WI38 (cell line): ENCODE measurements around the gene KANSL1.

Source experiments
- H3K4me3 ChIP-seq: 2 replicates; pipeline ENCODE4 v1.5.1; 2011; ENCODE audit warnings: low read depth, mild to moderate bottlenecking, control low read depth, low read length
- CTCF ChIP-seq: IDR thresholded peaks from 2 replicates; pipeline ENCODE4 v1.5.1; 2012; ENCODE audit warnings: low read depth, mild to moderate bottlenecking, control low read depth, low read length

Gene KANSL1

GRCh38 chr17:45995627-45996270 lies 197.5 kb downstream of the KANSL1 start:
- TF ChIP-seq CTCF: no peak
- no peak overlapping the region for H3K4me3 ChIP-seq

DNA sequence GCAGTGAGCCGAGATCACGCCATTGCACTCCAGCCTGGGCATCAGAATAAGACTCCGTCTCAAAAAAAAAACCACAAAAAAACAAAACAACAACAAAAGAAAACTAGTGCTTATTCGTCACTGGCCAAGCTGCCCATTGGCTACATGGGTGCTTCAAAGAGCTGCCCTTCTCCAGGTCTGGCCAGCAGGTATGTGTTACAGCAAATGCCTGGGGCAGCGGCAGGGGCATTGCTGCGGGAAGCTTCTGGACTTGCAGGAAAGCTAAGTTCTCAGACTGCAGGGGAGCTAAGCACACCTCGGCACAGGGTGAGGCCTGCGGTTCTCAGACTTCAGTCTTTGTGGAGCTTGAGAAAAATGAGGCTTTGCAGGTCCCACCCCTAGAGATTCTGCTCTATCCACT lies 198.2 kb downstream of the KANSL1 start:
- no peak for TF ChIP-seq CTCF

GRCh38 chr17:45993962-45994627 lies 199.1 kb downstream of the KANSL1 start:
- no peak overlapping the region for H3K4me3 ChIP-seq
- no peak for TF ChIP-seq CTCF

More for the DNA sequence above, 198.2 kb downstream of the KANSL1 start:
- H3K4me3 ChIP-seq: no peak overlapping the region

DNA sequence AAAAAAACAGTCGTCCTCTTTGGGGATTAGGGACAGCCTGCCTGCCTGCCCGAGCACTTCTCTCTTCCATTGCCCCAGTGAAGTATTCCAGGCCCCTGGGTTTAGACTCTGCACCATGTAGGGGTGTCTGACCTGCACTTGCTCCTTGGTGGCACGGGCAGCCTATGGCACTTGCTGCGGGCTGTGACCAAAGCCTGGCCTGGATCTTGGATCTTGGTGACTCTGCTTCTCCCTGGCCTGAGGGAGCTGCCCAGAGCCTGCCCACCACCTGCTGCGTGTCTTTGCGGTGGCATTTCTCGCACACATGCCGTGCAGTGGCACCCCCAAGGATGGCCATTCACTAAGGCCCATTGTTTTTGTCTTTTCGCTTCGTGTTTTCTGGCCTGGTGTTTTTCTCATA lies 200.3 kb downstream of the KANSL1 start:
- H3K4me3 ChIP-seq: no peak overlapping the region
- TF ChIP-seq CTCF: no peak

GRCh38 chr17:45992175-45992574 lies 201.1 kb downstream of the KANSL1 start:
- TF ChIP-seq CTCF: no peak

DNA sequence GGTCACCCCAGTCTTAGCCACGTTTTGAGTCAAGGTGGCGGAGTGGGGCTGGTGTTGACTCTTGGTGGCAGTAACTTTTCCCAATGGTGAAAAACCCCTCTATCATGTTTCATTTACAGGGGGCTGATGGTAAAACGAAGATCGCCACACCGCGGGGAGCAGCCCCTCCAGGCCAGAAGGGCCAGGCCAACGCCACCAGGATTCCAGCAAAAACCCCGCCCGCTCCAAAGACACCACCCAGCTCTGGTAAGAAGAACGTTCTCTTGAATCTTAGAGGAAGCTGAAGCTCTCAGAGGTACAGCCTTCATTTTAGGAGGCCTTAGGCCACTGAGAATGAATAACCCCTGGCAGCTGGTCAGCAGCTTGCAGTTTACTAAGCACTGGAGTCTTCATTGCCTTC lies 201.9 kb downstream of the KANSL1 start:
- no peak for TF ChIP-seq CTCF
- H3K4me3 ChIP-seq: no peak overlapping the region

More at GRCh38 chr17:45992175-45992574, 201.1 kb downstream of the KANSL1 start:
- H3K4me3 ChIP-seq: no peak overlapping the region

- TF ChIP-seq CTCF: no peak
- H3K4me3 ChIP-seq: no peak overlapping the region
These were observed 202.3 kb downstream of the KANSL1 start for GRCh38 chr17:45990886-45991285.
